ENCODE measurements around the gene GABRA5.
"Not testable (repeated sequence)": the region's sequence is repeated elsewhere in the genome, so short reads cannot be mapped to it uniquely, and the experiment has no call there.

Gene GABRA5

DNA sequence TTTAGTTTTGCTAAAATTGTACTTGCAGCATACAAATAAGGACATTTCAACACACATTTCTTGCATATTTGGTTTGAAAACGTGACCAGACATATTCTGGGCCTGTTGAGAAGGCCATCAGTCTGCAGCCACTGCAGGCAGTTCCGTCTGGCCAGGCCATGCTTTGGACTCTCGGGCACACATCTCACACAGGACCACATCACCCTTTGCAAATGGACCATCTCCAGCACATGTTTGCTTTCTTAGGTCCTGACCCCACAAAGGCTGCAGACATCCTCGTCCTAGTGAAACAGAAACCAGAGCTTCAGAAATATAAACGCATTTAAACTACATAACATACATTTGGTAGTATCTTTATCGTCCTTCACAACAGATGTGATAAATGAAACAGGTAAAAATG lies 24.1 kb downstream of the GABRA5 start:
- Histone ChIP-seq H3K9me3 (ENCODE audit: control insufficient read depth, low read length) (no peaks in the 10 kb centered on the region), H3K27ac (ENCODE audit: low read depth, low read length, severe bottlenecking) (no peak overlapping the region), H3K36me3 (ENCODE audit: control insufficient read depth, insufficient read depth, low read length) (no peaks in the 10 kb centered on the region), H3K4me1 (ENCODE audit: control insufficient read depth, insufficient read depth, low read length, poor library complexity, severe bottlenecking) (no peaks in the 10 kb centered on the region), H3K4me3 (ENCODE audit: extremely low read depth, insufficient read depth, low read length, poor library complexity, severe bottlenecking) (no peak overlapping the region)
- WGBS, 2 experiments (ENCODE audit: insufficient coverage in 2 of 2), result 74 to 78% methylated on average over 4 of the region's 6 CpGs

DNA sequence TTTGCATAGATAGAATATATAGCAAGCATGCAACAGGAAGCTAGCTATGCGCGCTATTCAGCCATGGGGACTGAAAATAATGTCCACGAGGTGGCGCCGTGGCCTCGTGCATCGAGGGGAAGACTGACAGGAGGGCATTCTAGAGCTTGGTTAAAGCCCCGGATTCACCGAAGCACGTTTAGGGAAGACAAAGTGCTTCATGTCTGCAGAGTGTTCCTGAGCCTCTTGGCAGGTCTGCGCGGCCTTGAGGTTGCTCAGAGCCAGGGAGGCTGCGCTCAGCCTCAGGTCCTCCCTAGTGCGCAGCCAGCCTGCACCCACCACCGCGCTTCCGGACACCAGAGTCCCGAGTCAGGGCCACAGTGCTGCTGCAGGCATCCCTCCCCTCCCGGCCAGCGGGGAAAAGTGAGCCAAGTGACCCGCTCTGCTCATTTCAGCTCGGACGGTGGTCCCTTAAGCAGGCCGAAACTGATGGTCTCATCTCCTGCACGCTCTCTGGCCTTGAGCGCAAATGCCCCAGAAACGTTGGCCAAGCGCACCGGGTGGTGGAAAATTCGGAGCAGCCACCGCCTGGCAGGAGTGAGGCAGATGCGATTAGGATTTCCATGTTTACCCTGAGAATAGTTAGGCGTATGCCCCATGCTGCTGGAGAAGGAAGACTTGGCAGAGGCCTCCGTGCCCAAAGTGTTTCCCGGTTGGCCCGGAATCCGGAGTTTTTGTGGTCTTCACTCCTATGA lies 24.8 kb downstream of the GABRA5 start:
- H3K36me3 ChIP-seq (ENCODE audit: control insufficient read depth, insufficient read depth, low read length), result no peaks in the 10 kb centered on the region
- H3K4me3 ChIP-seq (ENCODE audit: extremely low read depth, insufficient read depth, low read length, poor library complexity, severe bottlenecking), result no peak overlapping the region
- no peak overlapping the region for H3K27ac ChIP-seq (ENCODE audit: low read depth, low read length, severe bottlenecking)
- 61 to 64% methylated on average over 35 to 37 of the region's 37 CpGs for WGBS, 2 experiments (ENCODE audit: insufficient coverage in 2 of 2)
- no peaks in the 10 kb centered on the region for H3K9me3 ChIP-seq (ENCODE audit: control insufficient read depth, low read length)
- no peaks in the 10 kb centered on the region for H3K4me1 ChIP-seq (ENCODE audit: control insufficient read depth, insufficient read depth, low read length, poor library complexity, severe bottlenecking)

DNA sequence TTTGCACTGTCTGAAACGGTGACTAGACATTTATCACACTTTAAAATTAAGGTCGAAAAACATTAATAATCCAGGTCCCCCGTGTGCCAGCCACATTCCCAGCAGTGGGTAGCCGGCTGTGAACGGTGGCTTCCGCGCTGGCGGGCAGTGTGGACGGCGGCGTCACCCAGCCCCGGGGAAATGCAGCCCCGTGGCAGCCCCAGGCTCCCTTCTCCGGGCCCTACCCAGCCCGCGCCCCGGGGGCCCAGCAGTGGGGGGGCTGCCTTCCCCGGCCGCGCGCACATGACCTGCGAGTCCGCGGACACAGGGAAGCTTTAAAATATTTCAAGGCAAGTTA lies 25.3 kb downstream of the GABRA5 start:
- WGBS, 2 experiments (ENCODE audit: insufficient coverage in 2 of 2), result 91 to 92% methylated on average over 17 to 21 of the region's 24 CpGs
- Histone ChIP-seq H3K36me3 (ENCODE audit: control insufficient read depth, insufficient read depth, low read length) (no peaks in the 10 kb centered on the region), H3K9me3 (ENCODE audit: control insufficient read depth, low read length) (no peaks in the 10 kb centered on the region), H3K27ac (ENCODE audit: low read depth, low read length, severe bottlenecking) (no peak overlapping the region), H3K4me3 (ENCODE audit: extremely low read depth, insufficient read depth, low read length, poor library complexity, severe bottlenecking) (no peak overlapping the region), H3K4me1 (ENCODE audit: control insufficient read depth, insufficient read depth, low read length, poor library complexity, severe bottlenecking) (no peaks in the 10 kb centered on the region)

DNA sequence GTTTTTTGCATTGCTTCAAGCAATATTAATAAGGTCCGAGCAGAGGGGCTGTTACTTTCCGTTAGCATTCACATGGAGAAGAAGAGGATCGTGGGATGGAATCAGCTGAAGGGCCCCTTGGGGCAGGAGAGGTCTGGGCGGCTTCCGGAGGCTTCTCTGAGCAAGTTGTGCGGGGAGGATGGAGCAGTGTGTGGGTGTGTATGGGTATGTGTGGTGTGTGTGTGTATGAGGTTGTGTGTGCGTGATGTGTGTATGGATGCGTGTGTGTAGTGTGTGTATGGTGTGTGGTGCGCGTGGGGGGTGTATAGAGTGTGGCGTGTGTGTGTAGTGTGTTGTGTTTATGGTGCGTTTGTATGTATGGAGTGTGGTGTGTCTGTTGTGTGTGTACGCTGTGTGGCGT lies 25.8 kb downstream of the GABRA5 start:
- 95 to 96% methylated on average over 13 of the region's 14 CpGs for WGBS, 2 experiments (ENCODE audit: insufficient coverage in 2 of 2)
- Histone ChIP-seq H3K9me3 (ENCODE audit: control insufficient read depth, low read length) (no peaks in the 10 kb centered on the region), H3K4me3 (ENCODE audit: extremely low read depth, insufficient read depth, low read length, poor library complexity, severe bottlenecking) (no peak overlapping the region), H3K36me3 (ENCODE audit: control insufficient read depth, insufficient read depth, low read length) (no peaks in the 10 kb centered on the region), H3K4me1 (ENCODE audit: control insufficient read depth, insufficient read depth, low read length, poor library complexity, severe bottlenecking) (no peaks in the 10 kb centered on the region), H3K27ac (ENCODE audit: low read depth, low read length, severe bottlenecking) (no peak overlapping the region)

DNA sequence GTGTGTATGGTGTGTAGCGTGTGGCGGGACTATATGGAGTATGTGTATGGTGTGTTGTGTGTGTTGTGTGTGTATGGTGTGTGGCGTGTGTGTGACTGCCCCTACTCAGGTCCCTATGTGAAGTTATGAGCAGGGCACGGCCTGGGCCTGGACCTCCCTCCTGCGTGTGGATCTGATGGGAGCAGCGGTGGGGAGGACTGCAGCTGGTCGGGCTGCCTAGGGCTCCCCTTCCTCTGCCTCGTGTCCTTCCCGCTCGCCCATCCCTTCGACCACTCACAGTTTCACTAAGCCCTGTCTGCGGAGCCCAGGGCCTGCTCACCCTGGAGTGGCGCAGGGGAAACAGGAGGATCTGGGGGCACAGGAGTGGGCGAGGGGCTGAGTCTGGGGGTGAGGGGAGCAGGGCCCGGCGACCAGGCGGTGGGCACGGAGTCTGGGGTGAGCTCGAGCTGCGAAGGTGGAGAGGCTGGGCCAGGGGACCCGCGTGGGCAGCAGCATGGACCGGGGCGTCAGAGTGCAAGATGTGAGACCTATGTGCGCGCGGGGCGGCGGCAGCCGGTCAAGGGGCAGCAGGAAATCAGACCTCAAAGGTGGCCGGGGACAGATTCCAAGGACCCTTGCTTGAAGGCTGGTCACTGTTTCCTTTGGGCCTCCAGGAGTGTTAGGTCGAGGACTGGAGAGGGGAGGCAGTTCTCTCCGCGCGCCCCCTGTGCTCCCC lies 26.6 kb downstream of the GABRA5 start:
- H3K27ac ChIP-seq (ENCODE audit: low read depth, low read length, severe bottlenecking), result no peak overlapping the region
- H3K36me3 ChIP-seq (ENCODE audit: control insufficient read depth, insufficient read depth, low read length), result no peaks in the 10 kb centered on the region
- H3K4me3 ChIP-seq (ENCODE audit: extremely low read depth, insufficient read depth, low read length, poor library complexity, severe bottlenecking), result no peak overlapping the region
- H3K4me1 ChIP-seq (ENCODE audit: control insufficient read depth, insufficient read depth, low read length, poor library complexity, severe bottlenecking), result no peaks in the 10 kb centered on the region
- 94 to 95% methylated on average over 23 to 32 of the region's 35 CpGs for WGBS, 2 experiments (ENCODE audit: insufficient coverage in 2 of 2)
- H3K9me3 ChIP-seq (ENCODE audit: control insufficient read depth, low read length), result no peaks in the 10 kb centered on the region

DNA sequence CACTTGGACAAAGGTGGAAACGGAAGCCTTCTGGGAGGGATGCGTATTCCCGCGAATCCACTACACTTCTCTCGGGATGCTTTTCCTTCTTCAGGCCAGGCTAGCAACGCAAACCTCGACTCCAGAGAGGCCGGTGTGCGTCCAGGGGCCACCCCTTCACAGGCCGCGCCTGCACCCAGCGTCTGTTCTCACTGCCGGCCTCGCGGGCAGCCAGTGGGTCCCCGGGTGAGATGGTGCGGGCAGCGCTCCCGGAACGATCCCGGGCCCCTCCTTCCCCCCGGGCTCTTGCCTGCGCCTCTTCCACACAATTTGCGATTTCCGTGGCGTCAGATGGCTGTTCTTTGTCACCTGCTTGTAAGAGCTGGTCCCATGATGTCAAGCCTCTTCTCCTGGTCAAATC lies 27.3 kb downstream of the GABRA5 start:
- 93 to 95% methylated on average over 26 of the region's 26 CpGs for WGBS, 2 experiments (ENCODE audit: insufficient coverage in 2 of 2)
- H3K4me3 ChIP-seq (ENCODE audit: extremely low read depth, insufficient read depth, low read length, poor library complexity, severe bottlenecking), result no peak overlapping the region
- no peak overlapping the region for H3K27ac ChIP-seq (ENCODE audit: low read depth, low read length, severe bottlenecking)
- H3K36me3 ChIP-seq (ENCODE audit: control insufficient read depth, insufficient read depth, low read length), result no peaks in the 10 kb centered on the region
- no peaks in the 10 kb centered on the region for H3K4me1 ChIP-seq (ENCODE audit: control insufficient read depth, insufficient read depth, low read length, poor library complexity, severe bottlenecking)
- H3K9me3 ChIP-seq (ENCODE audit: control insufficient read depth, low read length), result no peaks in the 10 kb centered on the region

DNA sequence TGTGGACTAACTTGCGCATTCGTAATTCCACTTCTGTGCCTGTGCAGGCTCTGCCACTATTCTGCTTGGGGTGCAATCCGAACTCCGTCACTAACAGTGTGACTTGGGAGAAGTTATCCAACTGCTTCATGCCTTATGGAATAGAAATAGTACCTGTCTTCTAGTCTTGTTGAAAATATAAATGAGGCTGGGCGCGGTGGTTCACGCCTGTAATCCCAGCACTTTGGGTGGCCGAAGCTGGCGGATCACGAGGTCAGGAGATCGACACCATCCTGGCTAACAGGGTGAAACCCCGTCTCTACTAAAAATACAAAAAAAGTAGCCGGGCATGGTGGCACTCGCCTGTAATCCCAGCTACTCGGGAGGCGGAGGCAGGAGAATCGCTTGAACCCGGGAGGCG lies 28.5 kb downstream of the GABRA5 start:
- H3K36me3 ChIP-seq (ENCODE audit: control insufficient read depth, insufficient read depth, low read length); H3K4me1 ChIP-seq (ENCODE audit: control insufficient read depth, insufficient read depth, low read length, poor library complexity, severe bottlenecking); H3K9me3 ChIP-seq (ENCODE audit: control insufficient read depth, low read length); H3K27ac ChIP-seq (ENCODE audit: low read depth, low read length, severe bottlenecking); H3K4me3 ChIP-seq (ENCODE audit: extremely low read depth, insufficient read depth, low read length, poor library complexity, severe bottlenecking): not testable (repeated sequence)
- WGBS, 2 experiments (ENCODE audit: insufficient coverage in 2 of 2), result 92% methylated on average over 18 to 19 of the region's 19 CpGs

DNA sequence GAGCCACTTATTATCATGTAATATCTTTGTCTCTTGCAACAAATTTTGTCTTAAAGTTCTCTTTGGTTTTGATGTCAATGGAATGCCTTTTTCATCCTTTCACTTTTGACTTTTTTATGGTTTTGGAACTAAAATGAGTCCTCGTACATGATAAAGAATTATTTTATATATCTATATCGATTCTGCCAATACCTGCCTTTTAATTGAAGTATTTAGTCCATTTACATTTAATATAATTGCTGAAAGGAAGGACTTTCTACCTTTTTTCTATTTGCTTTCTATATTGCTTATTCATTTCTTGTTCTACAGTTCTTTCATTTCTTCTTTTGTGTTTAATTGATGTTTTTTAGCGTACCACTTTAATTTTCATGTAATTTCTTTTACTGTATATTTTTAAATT lies 32.8 kb downstream of the GABRA5 start:
- WGBS, 2 experiments (ENCODE audit: insufficient coverage in 2 of 2), result no CpG with 5 or more reads among the region's 3 CpGs
- Histone ChIP-seq H3K4me3 (ENCODE audit: extremely low read depth, insufficient read depth, low read length, poor library complexity, severe bottlenecking) (no peak overlapping the region), H3K4me1 (ENCODE audit: control insufficient read depth, insufficient read depth, low read length, poor library complexity, severe bottlenecking) (no peaks in the 10 kb centered on the region)

DNA sequence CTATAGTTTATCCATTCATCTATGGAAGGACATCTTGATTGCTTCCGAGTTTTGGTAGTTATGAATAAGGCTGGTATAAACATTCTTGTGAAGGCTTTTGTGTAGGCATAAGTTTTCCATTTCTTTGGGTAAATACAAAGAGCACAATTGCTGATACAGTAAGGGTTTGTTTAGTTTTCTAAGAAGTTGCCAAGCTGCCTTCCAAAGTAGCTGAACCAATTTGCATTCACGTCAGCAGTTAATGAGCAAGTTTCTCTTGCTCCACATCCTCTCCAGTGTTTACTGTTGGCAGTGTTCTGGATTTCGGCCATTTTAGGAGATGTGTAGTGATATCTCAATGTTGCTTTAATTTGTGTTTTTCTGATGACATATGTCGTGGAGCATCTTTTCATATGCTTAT lies 34.2 kb downstream of the GABRA5 start:
- H3K4me1 ChIP-seq (ENCODE audit: control insufficient read depth, insufficient read depth, low read length, poor library complexity, severe bottlenecking), result no peaks in the 10 kb centered on the region
- WGBS, 2 experiments (ENCODE audit: insufficient coverage in 2 of 2), result 76 to 86% methylated on average over 1 to 2 of the region's 4 CpGs
- H3K4me3 ChIP-seq (ENCODE audit: extremely low read depth, insufficient read depth, low read length, poor library complexity, severe bottlenecking), result no peak overlapping the region
- no peaks in the 10 kb centered on the region for H3K36me3 ChIP-seq (ENCODE audit: control insufficient read depth, insufficient read depth, low read length)
- H3K9me3 ChIP-seq (ENCODE audit: control insufficient read depth, low read length), result no peaks in the 10 kb centered on the region
- no peak overlapping the region for H3K27ac ChIP-seq (ENCODE audit: low read depth, low read length, severe bottlenecking)

More for the DNA sequence above, 32.8 kb downstream of the GABRA5 start:
- no peaks in the 10 kb centered on the region for H3K9me3 ChIP-seq (ENCODE audit: control insufficient read depth, low read length)
- no peak overlapping the region for H3K27ac ChIP-seq (ENCODE audit: low read depth, low read length, severe bottlenecking)
- no peaks in the 10 kb centered on the region for H3K36me3 ChIP-seq (ENCODE audit: control insufficient read depth, insufficient read depth, low read length)

DNA sequence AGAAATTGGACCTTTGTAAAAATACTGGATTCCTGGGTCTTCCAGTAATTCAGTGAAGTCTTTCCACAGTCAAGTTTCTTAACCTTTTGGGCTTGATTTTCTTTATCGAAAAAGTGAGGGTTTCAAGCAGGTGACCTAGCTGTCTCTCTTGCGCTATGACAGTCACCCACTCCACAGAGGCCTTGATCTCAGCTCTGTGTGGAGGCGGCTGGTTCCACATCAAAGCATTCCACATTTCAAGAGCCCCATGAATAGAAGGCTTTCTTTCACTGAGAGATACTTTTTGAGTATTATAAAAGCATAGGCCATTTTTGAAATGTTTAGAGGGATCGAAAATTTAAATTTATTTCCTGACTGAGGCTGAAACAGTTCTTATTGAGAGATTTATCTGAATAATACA lies 43.9 kb downstream of the GABRA5 start:
- H3K9me3 ChIP-seq (ENCODE audit: control insufficient read depth, low read length), result no peaks in the 10 kb centered on the region
- WGBS, 2 experiments (ENCODE audit: insufficient coverage in 2 of 2), result 87% methylated on average over 3 of the region's 4 CpGs; no CpG with 5 or more reads in 1 of the 2 experiments

DNA sequence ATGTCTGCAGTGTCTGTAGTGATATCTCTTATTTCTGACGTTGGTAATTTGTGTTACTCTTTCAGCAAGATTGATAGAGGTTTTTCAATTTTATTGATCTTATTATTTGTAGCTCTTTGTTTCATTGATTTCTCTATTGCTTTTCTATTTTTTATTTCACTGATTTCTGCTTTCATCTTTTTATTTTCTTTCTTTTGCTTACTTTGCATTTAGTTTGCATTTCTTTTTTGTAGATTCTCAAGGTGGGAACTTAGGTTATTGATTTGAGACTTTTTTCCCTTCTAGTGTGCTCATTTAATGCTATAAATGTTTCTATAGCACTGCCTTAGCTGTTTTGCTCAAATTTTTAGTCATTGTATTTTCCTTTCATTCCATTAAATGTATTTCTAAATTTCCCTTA lies 54.6 kb downstream of the GABRA5 start:
- Histone ChIP-seq H3K4me3 (ENCODE audit: extremely low read depth, insufficient read depth, low read length, poor library complexity, severe bottlenecking) (no peak overlapping the region), H3K9me3 (ENCODE audit: control insufficient read depth, low read length) (no peaks in the 10 kb centered on the region), H3K4me1 (ENCODE audit: control insufficient read depth, insufficient read depth, low read length, poor library complexity, severe bottlenecking) (no peaks in the 10 kb centered on the region), H3K36me3 (ENCODE audit: control insufficient read depth, insufficient read depth, low read length) (no peaks in the 10 kb centered on the region), H3K27ac (ENCODE audit: low read depth, low read length, severe bottlenecking) (no peak overlapping the region)
- WGBS, 2 experiments (ENCODE audit: insufficient coverage in 2 of 2), result no CpG with 5 or more reads among the region's 1 CpG

More for the DNA sequence above, 43.9 kb downstream of the GABRA5 start:
- no peaks in the 10 kb centered on the region for H3K4me1 ChIP-seq (ENCODE audit: control insufficient read depth, insufficient read depth, low read length, poor library complexity, severe bottlenecking)
- H3K27ac ChIP-seq (ENCODE audit: low read depth, low read length, severe bottlenecking), result no peak overlapping the region
- no peak overlapping the region for H3K4me3 ChIP-seq (ENCODE audit: extremely low read depth, insufficient read depth, low read length, poor library complexity, severe bottlenecking)
- H3K36me3 ChIP-seq (ENCODE audit: control insufficient read depth, insufficient read depth, low read length), result no peaks in the 10 kb centered on the region

Measured in mesodermal cell (in vitro differentiated cells).